Breast epithelium (tissue), 3 donors: ENCODE data around the gene MRPS27.

Source experiments
- POLR2AphosphoS5 ChIP-seq, 3 donors: sonication (generic); formaldehyde crosslinking; IDR thresholded peaks; one replicate each; pipeline ENCODE4 v1.6.1; 2017; ENCODE audit warnings: antibody characterized with exemption in 3 of 3
- TF ChIP-seq, protein P1 (sequence below), 3 donors: fragments of 450-650 bp; IDR thresholded peaks; one replicate each; pipeline ENCODE4 v1.5.1; 2016 to 2017; ENCODE audit warnings: antibody characterized with exemption in 3 of 3, mild to moderate bottlenecking in 3 of 3, moderate library complexity in 3 of 3

DNA sequence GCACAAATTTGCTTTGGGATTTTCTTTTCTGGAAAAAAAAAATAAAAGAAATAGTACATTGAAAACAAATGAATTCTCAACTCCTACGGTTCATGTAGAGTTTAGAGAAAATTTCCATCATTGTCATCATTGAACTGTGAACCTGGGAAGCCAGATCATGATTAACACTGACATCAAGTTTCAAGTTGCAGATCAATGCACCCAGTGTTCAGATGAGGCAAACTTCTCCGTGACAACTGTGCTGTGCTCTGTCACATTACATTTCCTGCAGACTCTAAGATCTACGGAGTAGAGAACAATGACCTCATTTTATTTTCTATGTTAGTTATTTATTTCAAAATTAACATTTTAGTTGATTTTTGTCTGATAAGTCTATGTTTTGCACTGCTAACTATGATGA lies 113.0 kb downstream of the MRPS27 start:
- TF ChIP-seq, protein P1, sequence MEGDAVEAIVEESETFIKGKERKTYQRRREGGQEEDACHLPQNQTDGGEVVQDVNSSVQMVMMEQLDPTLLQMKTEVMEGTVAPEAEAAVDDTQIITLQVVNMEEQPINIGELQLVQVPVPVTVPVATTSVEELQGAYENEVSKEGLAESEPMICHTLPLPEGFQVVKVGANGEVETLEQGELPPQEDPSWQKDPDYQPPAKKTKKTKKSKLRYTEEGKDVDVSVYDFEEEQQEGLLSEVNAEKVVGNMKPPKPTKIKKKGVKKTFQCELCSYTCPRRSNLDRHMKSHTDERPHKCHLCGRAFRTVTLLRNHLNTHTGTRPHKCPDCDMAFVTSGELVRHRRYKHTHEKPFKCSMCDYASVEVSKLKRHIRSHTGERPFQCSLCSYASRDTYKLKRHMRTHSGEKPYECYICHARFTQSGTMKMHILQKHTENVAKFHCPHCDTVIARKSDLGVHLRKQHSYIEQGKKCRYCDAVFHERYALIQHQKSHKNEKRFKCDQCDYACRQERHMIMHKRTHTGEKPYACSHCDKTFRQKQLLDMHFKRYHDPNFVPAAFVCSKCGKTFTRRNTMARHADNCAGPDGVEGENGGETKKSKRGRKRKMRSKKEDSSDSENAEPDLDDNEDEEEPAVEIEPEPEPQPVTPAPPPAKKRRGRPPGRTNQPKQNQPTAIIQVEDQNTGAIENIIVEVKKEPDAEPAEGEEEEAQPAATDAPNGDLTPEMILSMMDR (IDR thresholded peaks at IDR 0.05): no peak
- no peak for TF ChIP-seq POLR2AphosphoS5 (IDR thresholded peaks at IDR 0.05)
